Duodenal mucosa (tissue), 2 donors: Measurements from ENCODE around the gene PRDX2.
"Not testable (repeated sequence)": the region's sequence is repeated elsewhere in the genome, so short reads cannot be mapped to it uniquely, and the experiment has no call there.

ENCODE experiments used
- H3K27ac ChIP-seq: one replicate; pipeline ENCODE4 v1.7.0; 2013; ENCODE audit warnings: low read depth, low read length
- H3K27me3 ChIP-seq, 2 donors: one replicate each; pipeline ENCODE4 v1.7.0; 2013; ENCODE audit warnings: low read length in 2 of 2, control low read depth in 1 of 2; ENCODE audit not compliant: insufficient read depth in 2 of 2, control insufficient read depth in 1 of 2
- H3K36me3 ChIP-seq, 2 donors: one replicate each; pipeline ENCODE4 v1.7.0; 2013; ENCODE audit warnings: low read length in 2 of 2, control low read depth in 1 of 2; ENCODE audit not compliant: insufficient read depth in 2 of 2, control insufficient read depth in 1 of 2
- H3K4me1 ChIP-seq, 2 donors: one replicate each; pipeline ENCODE4 v1.7.0; 2013; ENCODE audit warnings: low read length in 2 of 2, control low read depth in 1 of 2; ENCODE audit not compliant: insufficient read depth in 2 of 2, control insufficient read depth in 1 of 2
- H3K4me3 ChIP-seq, 2 donors: one replicate each; pipeline ENCODE4 v1.7.0; 2013; ENCODE audit warnings: low read length in 2 of 2, low read depth in 1 of 2
- H3K9ac ChIP-seq, 2 donors: one replicate each; pipeline ENCODE4 v1.7.0; 2013; ENCODE audit warnings: low read length in 2 of 2, low read depth in 1 of 2
- H3K9me3 ChIP-seq, 2 donors: one replicate each; pipeline ENCODE4 v1.7.0; 2013; ENCODE audit warnings: low read length in 2 of 2, control low read depth in 1 of 2; ENCODE audit not compliant: control insufficient read depth in 1 of 2

The PRDX2 gene

GRCh38 chr19:12800466-12800770, 1.2 kb downstream of the PRDX2 start:
- peaks cover 24 to 34% of the 10 kb centered on the region in 2 donors for H3K4me1 ChIP-seq
- H3K27me3 ChIP-seq, result no peaks in the 10 kb centered on the region
- no peaks in the 10 kb centered on the region for H3K9me3 ChIP-seq
- H3K9ac ChIP-seq, result peak overlapping the region; percentile 94 to 97
- H3K4me3 ChIP-seq, result peak overlapping the region; percentile 90 to 98
- H3K27ac ChIP-seq, result no peak overlapping the region
- H3K36me3 ChIP-seq, result peaks cover 7 to 14% of the 10 kb centered on the region in 2 donors

GRCh38 chr19:12799742-12800465, 1.7 kb downstream of the PRDX2 start:
- no peak overlapping the region for H3K27ac ChIP-seq
- peak overlapping the region; percentile 90 to 98 for H3K4me3 ChIP-seq

GRCh38 chr19:12797607-12798006, 4.0 kb downstream of the PRDX2 start:
- not testable (repeated sequence) for H3K27ac ChIP-seq, H3K27me3 ChIP-seq, H3K9me3 ChIP-seq, H3K4me3 ChIP-seq, H3K9ac ChIP-seq
- Histone ChIP-seq H3K36me3 (peaks cover 7 to 14% of the 10 kb centered on the region in 2 donors), H3K4me1 (peaks cover 30 to 42% of the 10 kb centered on the region in 2 donors)

More at GRCh38 chr19:12799742-12800465, 1.7 kb downstream of the PRDX2 start:
- Histone ChIP-seq H3K27me3 (no peaks in the 10 kb centered on the region), H3K4me1 (peaks cover 24 to 34% of the 10 kb centered on the region in 2 donors), H3K9ac (no peak overlapping the region), H3K36me3 (peaks cover 7 to 14% of the 10 kb centered on the region in 2 donors), H3K9me3 (no peaks in the 10 kb centered on the region)

- H3K4me1 ChIP-seq, result peaks cover 25 to 38% of the 10 kb centered on the region in 2 donors
- H3K27ac ChIP-seq, result no peak overlapping the region
Observed at GRCh38 chr19:12797141-12797587, 4.4 kb downstream of the PRDX2 start.

GRCh38 chr19:12796146-12797071, 5.2 kb downstream of the PRDX2 start:
- Histone ChIP-seq H3K4me1 (peaks cover 24 to 34% of the 10 kb centered on the region in 2 donors), H3K4me3 (peak overlapping the region; percentile 37 to 55), H3K9ac (peak overlapping the region; percentile 61 to 71)

More at GRCh38 chr19:12797141-12797587, 4.4 kb downstream of the PRDX2 start:
- no peaks in the 10 kb centered on the region for H3K27me3 ChIP-seq
- peaks cover 7 to 14% of the 10 kb centered on the region in 2 donors for H3K36me3 ChIP-seq
- H3K4me3 ChIP-seq, result no peak overlapping the region
- no peaks in the 10 kb centered on the region for H3K9me3 ChIP-seq
- no peak overlapping the region for H3K9ac ChIP-seq

GRCh38 chr19:12794971-12795381, 6.6 kb downstream of the PRDX2 start:
- Histone ChIP-seq H3K27ac (no peak overlapping the region), H3K9me3 (no peaks in the 10 kb centered on the region), H3K4me1 (peaks cover 24 to 28% of the 10 kb centered on the region in 2 donors), H3K4me3 (no peak overlapping the region), H3K27me3 (no peaks in the 10 kb centered on the region), H3K36me3 (peaks cover 7 to 9% of the 10 kb centered on the region in 2 donors), H3K9ac (no peak overlapping the region)

More at GRCh38 chr19:12796146-12797071, 5.2 kb downstream of the PRDX2 start:
- Histone ChIP-seq H3K27ac (peak overlapping the region; percentile 67), H3K36me3 (peaks cover 7 to 14% of the 10 kb centered on the region in 2 donors), H3K9me3 (no peaks in the 10 kb centered on the region), H3K27me3 (no peaks in the 10 kb centered on the region)

- peak overlapping the region; percentile 100 for H3K27ac ChIP-seq
- no peaks in the 10 kb centered on the region for H3K27me3 ChIP-seq
- peak overlapping the region; percentile 99 to 100 for H3K9ac ChIP-seq
- H3K4me1 ChIP-seq, result peaks cover 24 to 26% of the 10 kb centered on the region in 2 donors
- no peaks in the 10 kb centered on the region for H3K9me3 ChIP-seq
- peak overlapping the region; percentile 61 to 95 for H3K4me3 ChIP-seq
- H3K36me3 ChIP-seq, result peaks cover under 1 to 3% of the 10 kb centered on the region in 2 donors
Observed at GRCh38 chr19:12794196-12794941, 7.2 kb downstream of the PRDX2 start.

- Histone ChIP-seq H3K4me1 (peaks cover 32 to 34% of the 10 kb centered on the region in 2 donors), H3K27me3 (no peaks in the 10 kb centered on the region), H3K36me3 (no peaks in the 10 kb centered on the region), H3K9ac (peak overlapping the region; percentile 99 to 100), H3K4me3 (peak overlapping the region; percentile 91 to 95), H3K27ac (peak overlapping the region; percentile 100), H3K9me3 (no peaks in the 10 kb centered on the region)
Observed at GRCh38 chr19:12793290-12794195, 8.1 kb downstream of the PRDX2 start.

GRCh38 chr19:12792853-12793289, 8.7 kb downstream of the PRDX2 start:
- H3K27ac ChIP-seq, result peak overlapping the region; percentile 100
- no peaks in the 10 kb centered on the region for H3K27me3 ChIP-seq
- H3K36me3 ChIP-seq, result no peaks in the 10 kb centered on the region
- no peaks in the 10 kb centered on the region for H3K9me3 ChIP-seq
- peak overlapping the region; percentile 91 to 95 for H3K4me3 ChIP-seq
- H3K4me1 ChIP-seq, result peaks cover 39 to 40% of the 10 kb centered on the region in 2 donors
- peak overlapping the region; percentile 99 to 100 for H3K9ac ChIP-seq
